CD4-positive, CD25-positive, alpha-beta regulatory T cell (primary cell): ENCODE data around the gene GRIN1. TPM values are rescaled to one million over a fixed set of nuclear protein-coding genes. Genes with fewer than 3 reads are reported as not detected.
"Not testable (repeated sequence)": the region's sequence is repeated elsewhere in the genome, so short reads cannot be mapped to it uniquely, and the experiment has no call there.

ENCODE experiments used
- ATAC-seq, 2 donors: fragments of 150-1000 bp; cut with Tn5 transposase; one replicate each; pipeline ENCODE4 v1.10.0; 2021; ENCODE audit warnings: low read depth in 2 of 2, moderate number of reproducible peaks in 2 of 2, moderate library complexity in 1 of 2
- DNase-seq, 3 donors: peaks; one replicate each; pipeline versions ENCODE4 v3.0.0 to v3.0.0-alpha.2; 2012 to 2022; ENCODE audit warnings: mixed read lengths in 1 of 3
- H3K27ac ChIP-seq: one replicate; pipeline ENCODE4 v1.7.0; 2013; ENCODE audit warnings: mild to moderate bottlenecking, low read length; ENCODE audit not compliant: insufficient read depth, poor library complexity, severe bottlenecking
- H3K27me3 ChIP-seq: one replicate; pipeline ENCODE4 v1.7.0; 2013; ENCODE audit warnings: low read length; ENCODE audit not compliant: control insufficient read depth, insufficient read depth
- H3K36me3 ChIP-seq: one replicate; pipeline ENCODE4 v1.7.0; 2013; ENCODE audit warnings: mild to moderate bottlenecking, low read length, moderate library complexity; ENCODE audit not compliant: control insufficient read depth, insufficient read depth
- H3K4me1 ChIP-seq: 2 replicates; pipeline ENCODE4 v1.7.0; 2013; ENCODE audit warnings: mild to moderate bottlenecking, low read length; ENCODE audit not compliant: insufficient read depth, control insufficient read depth, poor library complexity, severe bottlenecking
- H3K4me3 ChIP-seq: one replicate; pipeline ENCODE4 v1.7.0; 2013; ENCODE audit warnings: low read depth, mild to moderate bottlenecking, low read length, moderate library complexity
- H3K9me3 ChIP-seq, 2 experiments: 1 replicate in 1 of 2; 2 replicates in 1 of 2; pipeline ENCODE4 v1.7.0; 2013; ENCODE audit warnings: low read length in 2 of 2, mild to moderate bottlenecking in 1 of 2, moderate library complexity in 1 of 2; ENCODE audit not compliant: control insufficient read depth in 2 of 2
- H3K27ac Mint-ChIP-seq, 3 donors: one replicate each; pipeline ENCODE4 v1.8.0; 2020 to 2022; ENCODE audit warnings: mild to moderate bottlenecking in 3 of 3, mixed read lengths in 3 of 3, moderate library complexity in 2 of 3
- H3K27me3 Mint-ChIP-seq: one replicate; pipeline ENCODE4 v1.8.0; 2022; ENCODE audit warnings: mild to moderate bottlenecking, mixed read lengths
- H3K36me3 Mint-ChIP-seq: one replicate; pipeline ENCODE4 v1.8.0; 2020; ENCODE audit warnings: mixed read lengths
- H3K4me1 Mint-ChIP-seq, 4 donors: one replicate each; pipeline ENCODE4 v1.8.0; 2020 to 2022; ENCODE audit warnings: mixed read lengths in 4 of 4, mild to moderate bottlenecking in 1 of 4
- H3K4me3 Mint-ChIP-seq, 4 donors: one replicate each; pipeline ENCODE4 v1.8.0; 2020 to 2022; ENCODE audit warnings: mild to moderate bottlenecking in 4 of 4, mixed read lengths in 4 of 4, moderate library complexity in 3 of 4
- H3K9me3 Mint-ChIP-seq, 7 donors: one replicate each; pipeline ENCODE4 v1.8.0; 2020 to 2022; ENCODE audit warnings: mixed read lengths in 7 of 7, mild to moderate bottlenecking in 3 of 7, moderate library complexity in 2 of 7
- polyA plus RNA-seq, 4 donors: library from polyadenylated mRNA; unstranded; fragments of 300-500 nt; fragmentation: Illumina TruSeq; gene quantifications; one replicate each; pipeline ENCODE4 v1.2.3, GENCODE V29; 2021
- total RNA-seq: library from RNA; stranded (reverse); gene quantifications from one replicate; pipeline ENCODE4 v1.2.3, GENCODE V29; 2022

Gene GRIN1
- total and polyA plus RNA-seq, 5 donors from 2014 or later: not detected

DNA sequence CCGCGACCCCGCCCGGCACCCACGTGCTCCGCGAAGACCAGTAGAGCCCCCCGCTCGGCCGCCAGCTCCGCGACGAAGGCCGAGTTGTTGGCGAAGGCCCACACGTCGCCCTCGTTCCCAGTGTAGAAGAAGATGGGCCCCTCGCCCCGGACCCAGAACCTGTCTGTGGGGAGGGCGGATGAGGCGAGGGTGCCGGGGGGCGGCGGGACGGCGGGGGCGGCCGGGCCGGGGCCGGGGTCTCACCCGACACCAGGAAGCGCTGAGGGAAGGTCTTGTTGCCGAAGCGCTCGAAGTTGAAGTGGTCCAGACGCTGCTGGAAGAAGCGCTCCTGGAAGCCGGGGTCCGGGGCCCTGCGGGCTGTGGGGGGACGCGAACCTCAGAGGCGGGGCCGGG lies 24.7 kb upstream of the GRIN1 start:
- peak; percentile 2 to 4 for ATAC-seq
- Histone ChIP-seq H3K4me1 (peaks cover 15% of the 10 kb centered on the region), H3K36me3 (no peaks in the 10 kb centered on the region), H3K27ac (peak overlapping the region; percentile 72), H3K4me3 (no peak overlapping the region), H3K9me3 (no peaks in the 10 kb centered on the region), H3K27me3 (no peaks in the 10 kb centered on the region)
- H3K9me3 Mint-ChIP-seq: no peaks in the 10 kb centered on the region
- H3K27me3 Mint-ChIP-seq: no peaks in the 10 kb centered on the region
- DNase-seq: no peak
- no peaks in the 10 kb centered on the region for H3K36me3 Mint-ChIP-seq
- no peak overlapping the region for H3K27ac Mint-ChIP-seq
- peak overlapping the region in 2 of 4 donors; percentile 53 to 74 for H3K4me3 Mint-ChIP-seq
- H3K4me1 Mint-ChIP-seq: peaks cover 0 to 13% (median 3%) of the 10 kb centered on the region in 4 donors

DNA sequence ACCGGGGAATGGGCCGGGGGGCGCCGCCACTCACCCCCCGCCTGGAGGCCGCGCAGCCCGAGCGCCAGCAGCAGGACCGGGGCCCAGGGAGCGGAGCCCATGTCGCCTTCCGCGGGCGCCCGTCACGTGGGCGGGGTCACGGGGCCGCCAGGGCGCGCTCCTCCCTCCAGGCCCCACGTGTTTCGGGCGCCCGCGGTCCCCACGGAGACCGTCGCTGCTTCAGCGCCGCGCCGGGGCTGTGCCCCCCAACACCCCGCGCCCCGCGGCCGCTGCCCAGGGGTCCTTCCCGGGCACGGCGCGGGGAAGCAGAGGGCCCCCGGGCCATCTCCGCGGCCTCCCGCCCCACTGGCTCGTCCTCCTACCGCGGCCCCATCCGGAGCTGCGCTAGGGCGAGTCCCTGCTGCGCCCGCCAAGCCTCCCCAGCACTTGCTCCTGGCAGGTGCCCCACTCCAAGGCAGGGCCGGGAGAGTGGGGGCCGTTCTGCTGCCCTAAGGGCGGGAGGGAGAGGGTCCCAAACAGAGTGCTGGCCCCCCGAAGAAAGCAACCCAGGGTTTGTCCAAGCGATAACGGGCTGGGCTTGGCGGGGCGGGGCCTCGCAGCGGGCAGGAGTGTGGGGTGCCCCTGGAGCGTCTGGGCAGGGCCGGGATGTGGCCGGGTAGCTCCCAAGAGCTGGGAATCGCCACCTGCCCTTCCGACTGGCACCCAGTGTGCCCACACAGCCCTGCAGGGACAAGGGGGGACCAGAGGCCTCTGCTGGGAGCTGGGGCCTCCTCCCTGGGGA lies 24.2 kb upstream of the GRIN1 start, which contains the start of gene DPP7:
Gene DPP7, minus strand, starts transcription at position 121 of the 781 bp plus-strand sequence. Its CDS starts 20 bp downstream, at position 101.
- H3K9me3 Mint-ChIP-seq: no peaks in the 10 kb centered on the region
- H3K4me3 ChIP-seq: no peak within 1 kb of the TSS
- no peaks in the 10 kb centered on the region for H3K36me3 ChIP-seq
- no peaks in the 10 kb centered on the region for H3K27me3 Mint-ChIP-seq
- H3K36me3 Mint-ChIP-seq: no peaks in the 10 kb centered on the region
- no peaks in the 10 kb centered on the region for H3K27me3 ChIP-seq
- peaks cover 15% of the 10 kb centered on the region for H3K4me1 ChIP-seq
- DNase-seq (peak; percentile 77 to 84 (median 83)), ATAC-seq (peak; percentile 91 to 92)
- peak within 1 kb of the TSS; percentile 72 for H3K27ac ChIP-seq
- H3K4me3 Mint-ChIP-seq: peak within 1 kb of the TSS; percentile 44 to 88 (median 80)
- peaks cover 0 to 15% (median 5%) of the 10 kb centered on the region in 4 donors for H3K4me1 Mint-ChIP-seq
- no peaks in the 10 kb centered on the region for H3K9me3 ChIP-seq
- H3K27ac Mint-ChIP-seq: no peak within 1 kb of the TSS

DNA sequence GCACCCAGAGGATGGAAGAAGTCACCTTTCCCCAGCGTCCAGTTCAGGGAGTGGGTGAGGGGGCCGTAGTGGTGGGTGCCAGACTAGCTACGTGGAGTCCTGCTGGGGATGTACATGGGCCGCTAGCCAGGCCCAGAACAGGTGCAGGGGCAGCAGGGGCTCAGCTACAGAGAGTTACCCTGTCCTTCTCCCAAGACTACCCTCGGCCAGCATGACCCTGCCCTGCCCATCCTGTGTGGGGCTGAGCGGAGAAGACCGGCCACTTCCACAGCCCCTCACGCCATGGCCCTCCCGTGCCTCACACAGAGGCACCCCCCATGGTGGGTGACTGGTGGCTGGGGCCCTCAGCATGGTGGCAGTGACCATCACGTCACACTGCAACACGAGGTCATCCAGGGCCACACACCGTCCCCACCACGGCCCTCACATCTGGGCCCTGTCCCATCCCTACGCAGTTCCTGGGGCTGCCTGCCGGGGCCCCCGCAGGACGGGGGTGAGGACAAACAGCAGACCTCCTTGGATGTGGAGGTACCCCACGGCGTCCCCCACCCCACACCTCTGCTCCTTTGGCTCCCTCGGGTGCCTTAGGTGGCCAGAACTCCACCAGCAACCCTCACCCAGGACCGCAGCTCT lies 23.4 kb upstream of the GRIN1 start:
- H3K4me3 Mint-ChIP-seq: peak overlapping the region in 3 of 4 donors; percentile 27 to 53 (median 38)
- no peak overlapping the region for H3K27ac ChIP-seq
- peaks cover 15% of the 10 kb centered on the region for H3K4me1 ChIP-seq
- peaks cover 0 to 15% (median 5%) of the 10 kb centered on the region in 4 donors for H3K4me1 Mint-ChIP-seq
- H3K36me3 Mint-ChIP-seq: no peaks in the 10 kb centered on the region
- H3K27ac Mint-ChIP-seq: no peak overlapping the region
- no peaks in the 10 kb centered on the region for H3K27me3 ChIP-seq
- ATAC-seq (no peak), DNase-seq (no peak)
- no peaks in the 10 kb centered on the region for H3K9me3 Mint-ChIP-seq
- H3K9me3 ChIP-seq: no peaks in the 10 kb centered on the region
- no peak overlapping the region for H3K4me3 ChIP-seq
- no peaks in the 10 kb centered on the region for H3K36me3 ChIP-seq
- H3K27me3 Mint-ChIP-seq: no peaks in the 10 kb centered on the region

GRCh38 chr9:137116027-137116507 lies 22.9 kb upstream of the GRIN1 start:
- peaks cover 0 to 12% (median 5%) of the 10 kb centered on the region in 4 donors for H3K4me1 Mint-ChIP-seq
- H3K9me3 Mint-ChIP-seq: no peaks in the 10 kb centered on the region
- Histone ChIP-seq H3K27ac (no peak overlapping the region), H3K4me1 (peaks cover 15% of the 10 kb centered on the region), H3K36me3 (no peaks in the 10 kb centered on the region), H3K9me3 (no peaks in the 10 kb centered on the region), H3K27me3 (no peaks in the 10 kb centered on the region), H3K4me3 (no peak overlapping the region)
- H3K4me3 Mint-ChIP-seq: peak overlapping the region in 3 of 4 donors; percentile 27 to 68 (median 57)
- no peak for DNase-seq
- ATAC-seq: no peak
- no peaks in the 10 kb centered on the region for H3K36me3 Mint-ChIP-seq
- no peak overlapping the region for H3K27ac Mint-ChIP-seq
- no peaks in the 10 kb centered on the region for H3K27me3 Mint-ChIP-seq

DNA sequence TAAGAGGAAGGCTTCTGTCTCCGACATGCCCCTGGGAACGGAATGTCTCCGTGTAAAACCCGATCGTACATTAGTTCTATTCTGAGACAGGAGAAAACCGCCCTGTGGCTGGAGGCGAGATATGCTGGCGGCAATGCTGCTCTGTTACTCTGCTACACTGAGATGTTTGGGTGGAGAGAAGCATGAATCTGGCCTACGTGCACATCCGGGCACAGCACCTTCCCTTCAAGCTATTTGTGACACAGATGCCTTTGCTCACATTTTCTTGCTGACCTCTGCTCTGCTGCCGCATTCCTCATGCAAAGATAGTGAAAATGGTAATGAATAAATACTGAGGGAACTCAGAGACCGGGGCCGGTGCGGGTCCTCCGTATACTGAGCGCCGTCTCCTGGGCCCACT lies 22.2 kb upstream of the GRIN1 start:
- Histone ChIP-seq H3K4me3 (no peak overlapping the region), H3K27me3 (no peaks in the 10 kb centered on the region), H3K27ac (no peak overlapping the region), H3K4me1 (peaks cover 15% of the 10 kb centered on the region), H3K36me3 (no peaks in the 10 kb centered on the region), H3K9me3 (no peaks in the 10 kb centered on the region)
- Mint-ChIP-seq H3K27ac (no peak overlapping the region), H3K27me3 (no peaks in the 10 kb centered on the region), H3K4me3 (peak overlapping the region; percentile 44 to 68 (median 52)), H3K9me3 (no peaks in the 10 kb centered on the region), H3K4me1 (peaks cover 0 to 12% (median 5%) of the 10 kb centered on the region in 4 donors), H3K36me3 (no peaks in the 10 kb centered on the region)
- no peak for DNase-seq
- no peak for ATAC-seq

DNA sequence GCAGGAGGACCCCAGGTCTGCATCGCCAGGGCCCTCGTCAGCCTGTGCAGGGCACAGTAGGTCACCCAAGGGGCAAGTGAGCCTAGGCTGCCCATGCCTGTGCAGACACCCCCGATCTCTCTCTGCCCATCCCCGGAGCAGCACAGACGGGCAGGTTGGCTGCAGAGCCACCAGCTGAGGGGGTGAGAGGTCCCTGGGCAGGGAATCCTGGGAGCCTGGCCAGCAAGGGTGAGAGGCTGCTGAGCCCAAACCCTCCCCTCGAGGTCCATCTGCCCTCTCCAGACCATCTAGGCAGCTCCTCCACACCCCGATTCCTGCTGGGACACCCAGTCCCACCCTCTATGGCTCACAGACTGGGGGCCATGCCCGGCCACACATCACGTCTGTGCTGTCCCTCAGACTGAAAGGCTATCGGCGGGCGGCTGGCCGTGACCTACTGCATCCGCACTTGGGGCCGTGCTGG lies 21.7 kb upstream of the GRIN1 start:
- H3K27ac ChIP-seq: no peak overlapping the region
- no peaks in the 10 kb centered on the region for H3K27me3 ChIP-seq
- ATAC-seq (no peak), DNase-seq (no peak)
- no peak overlapping the region for H3K4me3 ChIP-seq
- H3K4me1 Mint-ChIP-seq: peaks cover 0 to 12% (median 5%) of the 10 kb centered on the region in 4 donors
- H3K27ac Mint-ChIP-seq: no peak overlapping the region
- no peaks in the 10 kb centered on the region for H3K36me3 Mint-ChIP-seq
- no peaks in the 10 kb centered on the region for H3K9me3 Mint-ChIP-seq
- H3K4me3 Mint-ChIP-seq: peak overlapping the region in 2 of 4 donors; percentile 47 to 68
- peaks cover 15% of the 10 kb centered on the region for H3K4me1 ChIP-seq
- H3K27me3 Mint-ChIP-seq: no peaks in the 10 kb centered on the region
- no peaks in the 10 kb centered on the region for H3K36me3 ChIP-seq
- no peaks in the 10 kb centered on the region for H3K9me3 ChIP-seq

DNA sequence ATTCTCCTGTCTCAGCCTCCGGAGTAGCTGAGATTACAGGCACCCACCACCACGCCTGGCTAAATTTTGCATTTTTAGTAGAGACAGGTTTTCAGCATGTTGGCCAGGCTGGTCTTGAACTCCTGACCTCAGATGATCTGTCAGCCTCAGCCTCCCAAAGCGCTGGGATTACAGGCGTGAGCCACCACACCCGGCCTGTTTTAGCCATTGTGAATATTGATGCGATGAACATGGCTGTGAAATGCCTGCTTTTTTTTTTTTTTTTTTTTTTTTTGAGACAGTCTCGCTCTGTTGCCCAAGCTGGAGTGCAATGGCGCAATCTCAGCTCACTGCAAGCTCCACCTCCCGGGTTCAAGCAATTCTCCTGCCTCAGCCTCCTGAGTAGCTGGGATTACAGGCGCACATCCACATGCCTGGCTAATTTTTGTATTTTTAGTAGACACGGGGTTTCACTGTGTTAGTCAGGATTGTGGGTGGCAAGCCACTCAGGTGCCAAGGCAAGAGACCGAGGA lies 20.8 kb upstream of the GRIN1 start:
- peaks cover 14% of the 10 kb centered on the region for H3K4me1 ChIP-seq
- H3K4me3 Mint-ChIP-seq, H3K36me3 ChIP-seq, H3K27me3 Mint-ChIP-seq, H3K27ac ChIP-seq, H3K36me3 Mint-ChIP-seq, H3K9me3 ChIP-seq, H3K27ac Mint-ChIP-seq, H3K4me3 ChIP-seq, H3K9me3 Mint-ChIP-seq, DNase-seq, H3K4me1 Mint-ChIP-seq, H3K27me3 ChIP-seq, ATAC-seq: not testable (repeated sequence)
